ENCODE measurements around the gene TEX13C. TPM values are rescaled to one million over a fixed set of nuclear protein-coding genes. Genes with fewer than 3 reads are reported as not detected.
"Not testable (repeated sequence)": the region's sequence is repeated elsewhere in the genome, so short reads cannot be mapped to it uniquely, and the experiment has no call there.

The TEX13C gene
- total RNA-seq, result not detected

DNA sequence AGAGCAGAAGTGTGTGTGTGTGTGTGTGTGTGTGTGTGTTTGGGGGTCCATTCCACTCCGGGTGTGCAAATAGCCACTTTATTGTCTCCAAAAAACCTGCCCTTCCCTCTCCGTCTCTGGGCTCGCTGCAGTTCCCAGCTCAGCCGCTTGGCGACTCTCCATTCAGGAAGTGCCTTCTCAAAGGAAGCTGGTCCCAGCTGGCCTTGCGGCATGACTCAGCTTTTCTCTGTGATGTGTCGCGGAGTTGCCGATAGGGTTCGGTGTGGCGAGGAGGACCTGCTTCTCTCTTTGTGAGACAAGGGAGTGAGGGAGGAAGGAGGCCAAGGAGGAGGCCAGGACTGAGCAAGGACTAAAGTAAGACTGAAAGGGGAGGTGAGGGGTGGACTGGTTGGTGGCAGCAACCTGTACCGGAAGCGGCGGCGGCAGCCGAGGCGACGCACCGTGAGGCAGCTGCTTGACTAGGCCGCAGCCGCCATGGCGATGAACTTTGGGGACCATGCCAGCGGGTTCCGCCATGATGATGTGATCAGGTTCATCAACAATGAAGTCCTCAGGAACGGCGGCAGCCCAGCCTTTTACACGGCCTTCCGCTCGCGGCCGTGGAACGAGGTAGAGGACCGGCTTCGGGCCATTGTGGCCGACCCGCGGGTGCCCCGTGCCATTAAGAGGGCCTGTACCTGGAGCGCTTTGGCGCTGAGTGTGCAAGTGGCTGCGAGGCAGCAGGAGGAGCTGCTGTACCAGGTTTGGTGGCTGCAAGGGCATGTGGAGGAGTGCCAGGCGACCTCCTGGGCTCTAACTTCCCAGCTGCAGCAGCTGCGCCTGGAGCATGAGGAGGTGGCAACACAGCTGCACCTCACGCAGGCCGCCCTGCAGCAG is at the start of gene TEX13C:
Gene TEX13C, plus strand, starts transcription at position 226 of the 876 bp plus-strand sequence. Its CDS starts 249 bp downstream, at position 475.
- Mint-ChIP-seq H3K27ac (no peak within 1 kb of the TSS), H3K4me1 (no peaks in the 10 kb centered on the region), H3K9me3 (no peaks in the 10 kb centered on the region), H3K4me3 (no peak within 1 kb of the TSS), H3K36me3 (ENCODE audit: low read depth) (no peaks in the 10 kb centered on the region), H3K27me3 (peaks cover 7% of the 10 kb centered on the region)
- ATAC-seq (replicated peaks), result no peak

DNA sequence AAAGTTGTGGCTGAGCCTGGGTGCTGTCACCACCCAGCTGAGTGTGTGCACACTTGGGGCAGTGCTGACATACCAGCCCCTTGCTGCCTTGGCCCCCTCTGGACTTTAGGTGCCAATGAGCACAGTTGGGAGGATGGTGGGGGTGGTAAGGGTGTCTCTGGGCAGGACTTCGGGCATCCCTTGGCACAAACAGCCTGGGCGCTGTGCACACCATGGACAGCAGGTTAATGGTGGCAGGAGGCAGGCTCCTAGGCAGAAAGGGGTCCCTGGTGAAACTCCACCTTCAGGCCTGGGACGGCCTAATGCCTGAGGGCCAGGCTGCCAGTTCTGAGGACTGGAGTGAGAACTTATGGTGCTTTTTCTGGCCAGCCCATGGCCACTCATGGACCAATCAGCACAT is 32.4 kb upstream of the TEX13C start:
- H3K9me3 Mint-ChIP-seq, result no peaks in the 10 kb centered on the region
- no peaks in the 10 kb centered on the region for H3K36me3 Mint-ChIP-seq (ENCODE audit: low read depth)
- no peaks in the 10 kb centered on the region for H3K27me3 Mint-ChIP-seq
- H3K27ac Mint-ChIP-seq, result no peak overlapping the region
- ATAC-seq (replicated peaks), result no peak
- no peaks in the 10 kb centered on the region for H3K4me1 Mint-ChIP-seq
- no peak overlapping the region for H3K4me3 Mint-ChIP-seq

DNA sequence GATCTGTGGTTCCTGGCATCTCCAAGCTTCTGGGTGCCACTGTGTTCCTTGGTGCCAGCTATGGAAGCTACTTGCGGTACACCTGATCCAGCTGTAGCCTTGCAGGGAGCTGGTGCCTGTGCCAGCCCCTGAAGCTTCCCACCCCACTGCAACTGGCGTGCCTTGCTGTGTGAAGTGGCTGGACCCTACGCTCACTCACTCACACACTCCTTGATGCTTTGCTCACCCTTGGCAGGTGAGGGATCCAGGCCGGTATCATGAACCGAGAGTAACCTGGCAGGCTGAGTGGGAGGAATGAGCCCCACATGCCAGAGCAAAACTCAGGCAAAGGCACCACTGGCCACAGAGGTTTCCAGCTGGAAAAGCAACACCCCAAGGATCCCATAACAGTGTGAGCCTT is 31.3 kb upstream of the TEX13C start:
- Mint-ChIP-seq H3K27me3 (no peaks in the 10 kb centered on the region), H3K27ac (no peak overlapping the region), H3K4me1 (no peaks in the 10 kb centered on the region), H3K9me3 (no peaks in the 10 kb centered on the region), H3K36me3 (ENCODE audit: low read depth) (no peaks in the 10 kb centered on the region), H3K4me3 (no peak overlapping the region)
- no peak for ATAC-seq (replicated peaks)

DNA sequence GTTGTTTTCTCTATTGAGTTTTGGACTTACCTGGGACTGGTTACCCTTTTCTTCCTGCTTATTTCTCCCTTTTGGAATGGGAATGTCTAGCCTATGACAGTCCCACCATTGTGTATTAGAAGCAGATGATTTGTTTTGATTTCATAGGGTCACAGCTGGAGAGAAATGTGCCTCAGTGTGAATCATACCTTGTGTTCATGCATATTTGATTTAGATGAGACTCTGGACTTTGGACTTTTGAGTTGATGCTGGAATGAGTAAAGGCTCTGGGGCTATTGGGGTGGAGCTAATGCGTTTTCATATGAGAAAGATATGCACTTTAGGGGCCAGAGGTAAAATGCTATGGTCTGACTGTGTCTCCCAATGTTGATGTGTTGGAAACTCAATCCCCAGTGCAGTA is 30.5 kb upstream of the TEX13C start:
- ATAC-seq (replicated peaks), result no peak
- no peaks in the 10 kb centered on the region for H3K36me3 Mint-ChIP-seq (ENCODE audit: low read depth)
- no peaks in the 10 kb centered on the region for H3K27me3 Mint-ChIP-seq
- peaks cover 5% of the 10 kb centered on the region for H3K4me1 Mint-ChIP-seq
- H3K9me3 Mint-ChIP-seq, result no peaks in the 10 kb centered on the region
- H3K27ac Mint-ChIP-seq, result no peak overlapping the region
- H3K4me3 Mint-ChIP-seq, result no peak overlapping the region

DNA sequence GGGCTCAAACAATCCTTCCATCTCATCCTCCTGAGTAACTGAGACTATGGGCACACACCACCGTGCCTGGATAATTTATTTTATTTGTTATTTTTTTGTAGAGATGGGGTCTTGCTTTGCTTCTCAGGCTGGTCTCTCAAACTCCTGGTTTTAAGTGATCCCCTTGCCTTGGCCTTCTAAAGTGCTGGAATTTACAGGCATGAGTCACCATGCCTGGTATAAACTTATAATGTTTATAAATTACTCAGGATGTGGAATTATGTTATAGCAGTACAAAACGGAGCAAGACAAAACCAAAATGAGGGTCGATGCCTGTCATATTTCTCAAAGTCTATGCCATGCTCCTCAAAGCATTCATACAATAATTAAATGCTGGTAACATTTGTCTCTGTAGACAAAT is 29.8 kb upstream of the TEX13C start:
- Mint-ChIP-seq H3K9me3 (no peaks in the 10 kb centered on the region), H3K4me1 (peaks cover 10% of the 10 kb centered on the region), H3K4me3 (no peak overlapping the region), H3K27ac (no peak overlapping the region), H3K36me3 (ENCODE audit: low read depth) (no peaks in the 10 kb centered on the region), H3K27me3 (no peaks in the 10 kb centered on the region)
- no peak for ATAC-seq (replicated peaks)

DNA sequence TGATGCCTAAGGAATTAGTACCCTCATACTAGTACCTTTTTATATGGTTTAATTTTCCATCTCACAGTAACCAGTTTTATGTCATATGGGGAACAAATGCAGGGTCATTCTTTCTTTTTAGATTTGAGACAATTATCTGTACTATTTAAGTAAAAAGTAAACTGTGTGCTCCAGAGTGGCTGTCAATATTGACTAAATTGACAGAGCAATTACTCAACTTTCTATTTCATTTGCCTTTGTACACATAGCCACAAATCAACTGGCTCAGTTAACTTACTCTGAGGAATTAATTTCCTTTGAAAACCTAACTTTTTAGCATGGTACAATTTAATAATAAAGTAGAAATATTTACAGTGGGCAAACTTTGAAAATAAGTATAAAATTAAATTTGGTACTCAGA is 28.5 kb upstream of the TEX13C start:
- Mint-ChIP-seq H3K9me3 (no peaks in the 10 kb centered on the region), H3K36me3 (ENCODE audit: low read depth) (no peaks in the 10 kb centered on the region), H3K4me1 (peaks cover 14% of the 10 kb centered on the region), H3K4me3 (no peak overlapping the region), H3K27me3 (no peaks in the 10 kb centered on the region), H3K27ac (no peak overlapping the region)
- no peak for ATAC-seq (replicated peaks)

DNA sequence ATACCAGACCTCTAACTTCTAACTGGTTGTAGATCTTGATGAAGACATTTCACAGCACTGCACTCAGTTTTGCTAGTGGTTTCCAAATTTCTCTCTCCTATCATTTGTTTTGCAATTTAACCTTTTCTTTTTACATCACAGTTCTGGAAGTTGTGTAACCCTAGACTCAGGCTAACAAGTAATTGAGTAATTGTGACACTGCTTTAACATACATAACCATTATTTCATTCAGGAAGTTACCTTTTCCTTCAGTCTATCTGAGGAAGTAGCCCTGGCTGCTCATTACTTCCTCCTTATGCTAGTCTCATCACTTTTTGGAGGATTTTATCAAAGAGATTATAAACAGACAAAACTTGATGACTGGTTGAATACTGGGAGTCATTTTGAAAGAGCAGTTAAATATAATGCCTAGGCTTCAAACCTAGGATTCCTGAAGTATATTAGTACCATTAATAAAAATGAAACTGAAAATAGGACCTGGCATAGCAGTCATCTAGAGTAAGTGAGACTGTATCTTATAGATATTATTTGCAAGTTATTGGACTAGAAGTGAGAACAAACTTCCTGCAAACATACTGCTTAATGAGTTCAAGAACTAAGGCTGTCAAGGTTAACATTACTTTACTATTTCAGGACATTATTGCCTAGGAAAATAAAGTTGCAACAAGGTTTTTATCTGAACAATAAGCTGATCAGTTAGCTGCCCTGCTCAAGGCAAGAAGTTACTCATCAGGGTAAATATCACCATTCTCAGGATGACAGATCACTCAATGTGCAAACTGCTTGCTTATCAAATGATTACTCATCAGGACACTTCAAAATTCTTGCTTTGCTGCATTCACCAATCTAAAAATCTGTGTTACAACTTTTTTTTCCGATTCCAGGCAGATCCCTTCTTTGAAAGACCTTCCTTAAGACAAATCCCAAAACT is 25.6 kb upstream of the TEX13C start:
- H3K4me1 Mint-ChIP-seq, result peaks cover 14% of the 10 kb centered on the region
- ATAC-seq (replicated peaks), result peak; percentile 81
- H3K27me3 Mint-ChIP-seq, result no peaks in the 10 kb centered on the region
- peak overlapping the region; percentile 71 for H3K4me3 Mint-ChIP-seq
- H3K9me3 Mint-ChIP-seq, result no peaks in the 10 kb centered on the region
- H3K27ac Mint-ChIP-seq, result peak overlapping the region; percentile 90
- H3K36me3 Mint-ChIP-seq (ENCODE audit: low read depth), result no peaks in the 10 kb centered on the region

DNA sequence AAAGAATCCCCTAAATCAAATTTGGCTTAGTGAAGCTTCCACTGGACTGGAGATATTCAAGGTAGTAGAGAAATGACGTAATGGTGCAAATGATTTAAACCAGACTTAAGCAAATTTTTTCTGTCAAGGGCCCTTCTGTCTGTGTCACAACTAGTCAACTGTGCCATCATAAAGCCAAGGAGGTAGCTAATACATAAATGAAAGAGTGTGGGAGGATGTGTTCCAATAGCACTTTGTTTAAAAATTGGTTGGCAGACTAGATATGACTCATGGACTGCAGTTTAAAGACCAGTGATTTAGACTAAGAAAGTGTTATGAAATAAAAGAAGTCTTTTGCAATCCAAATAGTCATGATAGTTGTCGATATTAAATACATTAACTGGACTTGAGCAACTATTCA is 24.3 kb upstream of the TEX13C start:
- no peaks in the 10 kb centered on the region for H3K27me3 Mint-ChIP-seq
- no peaks in the 10 kb centered on the region for H3K36me3 Mint-ChIP-seq (ENCODE audit: low read depth)
- peak overlapping the region; percentile 90 for H3K27ac Mint-ChIP-seq
- ATAC-seq (replicated peaks), result peak; percentile 83
- peaks cover 14% of the 10 kb centered on the region for H3K4me1 Mint-ChIP-seq
- H3K4me3 Mint-ChIP-seq, result peak overlapping the region; percentile 71
- H3K9me3 Mint-ChIP-seq, result no peaks in the 10 kb centered on the region

DNA sequence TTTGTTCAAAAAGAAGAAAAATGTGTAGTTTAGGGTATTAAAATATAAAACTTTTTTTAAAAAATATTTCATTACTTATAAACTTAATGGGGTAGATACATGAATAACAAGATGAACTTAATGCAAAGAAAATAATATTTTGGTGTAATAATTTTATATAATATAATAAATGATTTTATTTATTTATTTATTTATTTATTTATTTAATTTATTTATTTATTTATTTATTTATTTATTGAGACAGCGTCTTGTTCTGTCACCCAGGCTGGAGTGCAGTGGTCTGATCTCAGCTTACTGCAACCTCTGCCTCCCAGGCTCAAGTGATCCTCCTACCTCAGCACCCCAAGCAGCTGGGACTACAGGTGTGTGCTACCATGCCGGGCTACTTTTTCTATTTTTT is 20.8 kb upstream of the TEX13C start:
- Mint-ChIP-seq H3K4me3 (no peak overlapping the region), H3K27me3 (no peaks in the 10 kb centered on the region), H3K9me3 (no peaks in the 10 kb centered on the region), H3K36me3 (ENCODE audit: low read depth) (no peaks in the 10 kb centered on the region), H3K27ac (no peak overlapping the region), H3K4me1 (peaks cover 11% of the 10 kb centered on the region)
- ATAC-seq (replicated peaks), result no peak

DNA sequence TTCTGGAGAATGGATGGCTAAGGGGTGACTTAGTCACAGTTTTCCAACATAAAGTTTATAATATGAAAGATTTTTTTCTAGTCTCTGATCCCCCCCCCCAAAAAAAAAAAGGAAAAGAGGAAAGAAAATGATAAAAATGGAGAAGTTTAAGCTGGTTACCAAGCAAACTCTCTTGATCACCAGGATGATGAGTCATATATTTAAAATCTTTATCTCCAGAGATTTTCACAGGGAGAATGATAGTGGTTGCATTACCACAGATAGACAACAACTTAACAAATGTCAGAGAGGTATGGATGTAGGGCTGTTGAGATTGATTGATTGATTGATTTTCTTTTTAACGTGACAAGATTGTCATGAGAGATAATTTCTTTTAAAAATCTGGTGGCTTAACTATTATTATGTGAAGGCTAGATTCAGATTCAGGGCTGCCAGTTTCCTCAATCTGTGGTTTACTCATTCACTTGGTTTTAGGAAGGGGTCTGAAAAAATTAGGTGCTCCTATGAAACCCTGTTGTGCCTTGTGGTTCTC is 13.3 kb upstream of the TEX13C start:
- H3K9me3 Mint-ChIP-seq, result no peaks in the 10 kb centered on the region
- H3K4me1 Mint-ChIP-seq, result no peaks in the 10 kb centered on the region
- no peak overlapping the region for H3K27ac Mint-ChIP-seq
- no peaks in the 10 kb centered on the region for H3K36me3 Mint-ChIP-seq (ENCODE audit: low read depth)
- no peaks in the 10 kb centered on the region for H3K27me3 Mint-ChIP-seq
- no peak for ATAC-seq (replicated peaks)
- no peak overlapping the region for H3K4me3 Mint-ChIP-seq

DNA sequence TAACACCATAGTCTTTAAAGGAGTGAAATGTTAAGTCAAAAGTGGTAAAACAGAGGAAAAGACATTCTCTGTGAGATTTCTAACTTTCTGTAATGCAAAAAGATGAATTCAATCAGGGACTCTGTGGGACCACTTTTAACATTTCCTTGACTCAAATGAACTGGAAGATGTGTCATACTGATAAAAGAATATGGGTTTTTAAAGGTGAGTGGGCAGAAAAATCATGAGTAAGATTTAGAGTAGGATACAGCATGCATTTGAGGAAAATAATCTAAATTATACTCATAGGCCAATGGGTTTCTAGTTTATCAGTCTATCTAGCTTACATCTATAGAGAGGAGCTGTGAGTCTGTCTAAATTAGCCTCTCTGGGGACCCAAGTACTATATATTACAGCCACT is 11.0 kb upstream of the TEX13C start:
- ATAC-seq (replicated peaks), result no peak
- H3K4me3 Mint-ChIP-seq, result no peak overlapping the region
- H3K27me3 Mint-ChIP-seq, result no peaks in the 10 kb centered on the region

DNA sequence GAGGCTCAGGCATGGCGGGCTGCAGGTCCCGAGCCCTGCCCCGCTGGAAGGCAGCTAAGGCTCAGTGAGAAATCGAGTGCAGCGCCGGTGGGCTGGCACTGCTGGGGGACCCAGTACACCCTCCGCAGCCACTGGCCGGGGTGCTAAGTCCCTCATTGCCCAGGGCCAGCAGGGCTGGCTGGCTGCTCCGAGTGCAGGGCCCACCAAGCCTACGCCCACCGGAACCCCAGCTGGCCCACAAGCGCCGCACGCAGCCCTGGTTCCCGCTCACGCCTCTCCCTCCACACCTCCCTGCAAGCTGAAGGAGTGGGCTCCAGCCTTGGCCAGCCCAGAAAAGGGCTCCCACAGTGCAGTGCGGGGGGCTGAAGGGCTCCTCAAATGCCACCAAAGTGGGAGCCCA is 505 bp upstream of the TEX13C start:
- H3K27me3 Mint-ChIP-seq; H3K4me1 Mint-ChIP-seq; H3K4me3 Mint-ChIP-seq; H3K27ac Mint-ChIP-seq; H3K36me3 Mint-ChIP-seq (ENCODE audit: low read depth); ATAC-seq (replicated peaks); H3K9me3 Mint-ChIP-seq: not testable (repeated sequence)

More for the DNA sequence above, 11.0 kb upstream of the TEX13C start:
- H3K9me3 Mint-ChIP-seq, result no peaks in the 10 kb centered on the region
- no peaks in the 10 kb centered on the region for H3K36me3 Mint-ChIP-seq (ENCODE audit: low read depth)
- no peaks in the 10 kb centered on the region for H3K4me1 Mint-ChIP-seq
- no peak overlapping the region for H3K27ac Mint-ChIP-seq

DNA sequence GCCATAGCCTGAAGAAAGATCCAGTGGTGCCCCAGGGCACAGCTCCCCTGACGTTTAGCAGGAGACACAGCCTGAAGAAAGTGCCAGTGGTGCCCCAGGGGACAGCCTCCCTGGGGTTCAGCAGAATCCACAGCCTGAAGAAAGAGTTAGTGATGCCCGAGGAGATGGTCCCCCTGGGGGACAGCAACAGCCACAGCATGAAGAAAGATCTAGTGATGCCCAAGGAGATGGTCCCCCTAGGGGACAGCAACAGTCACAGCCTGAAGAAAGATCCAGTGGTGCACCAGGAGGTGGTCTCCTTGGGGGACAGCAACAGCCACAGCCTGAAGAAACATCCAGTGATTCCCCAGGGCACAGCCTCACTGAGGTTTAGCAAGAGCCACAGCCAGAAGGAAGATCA is 2.8 kb downstream of the TEX13C start:
- Mint-ChIP-seq H3K36me3 (ENCODE audit: low read depth) (no peaks in the 10 kb centered on the region), H3K9me3 (no peaks in the 10 kb centered on the region), H3K4me1 (no peaks in the 10 kb centered on the region), H3K27ac (no peak overlapping the region), H3K4me3 (no peak overlapping the region), H3K27me3 (peaks cover 3% of the 10 kb centered on the region)
- ATAC-seq (replicated peaks), result no peak

DNA sequence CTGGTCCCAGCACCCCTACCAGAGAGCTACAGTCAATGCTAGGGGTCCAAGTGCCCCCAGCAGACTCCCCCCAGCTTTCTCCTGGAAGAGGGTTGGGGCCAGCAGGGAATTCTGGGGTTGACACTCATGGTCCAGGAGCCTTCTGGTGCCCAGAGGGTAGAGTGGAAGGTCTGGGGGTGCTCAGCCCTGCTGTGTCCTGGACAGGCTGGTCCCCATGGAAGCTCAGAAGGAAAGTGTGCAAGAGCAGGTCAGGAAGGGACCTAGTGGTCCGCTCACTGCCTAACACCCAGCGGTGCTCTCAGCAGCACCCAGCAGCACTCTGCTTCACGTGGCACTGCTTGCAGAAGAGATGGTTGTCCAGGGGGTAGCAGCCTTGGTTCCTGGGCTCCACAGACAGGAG is 6.9 kb downstream of the TEX13C start:
- ATAC-seq (replicated peaks), result no peak
- Mint-ChIP-seq H3K4me3 (no peak overlapping the region), H3K9me3 (no peaks in the 10 kb centered on the region), H3K4me1 (no peaks in the 10 kb centered on the region), H3K27me3 (peaks cover 3% of the 10 kb centered on the region), H3K27ac (no peak overlapping the region), H3K36me3 (ENCODE audit: low read depth) (no peaks in the 10 kb centered on the region)
